GM12872 (cell line): ENCODE data around the gene FAM228B.

ENCODE experiments used
- CTCF ChIP-seq: IDR thresholded peaks from 3 replicates; pipeline ENCODE4 v1.5.1; 2011; ENCODE audit warnings: low read depth, mild to moderate bottlenecking, low read length, moderate library complexity; ENCODE audit not compliant: insufficient read depth

Gene FAM228B

GRCh38 chr2:24077879-24078278 is 45.4 kb upstream of the FAM228B start:
- no peak for TF ChIP-seq CTCF

GRCh38 chr2:24080701-24081100 is 42.6 kb upstream of the FAM228B start:
- TF ChIP-seq CTCF = no peak

- TF ChIP-seq CTCF = no peak
These were observed 40.3 kb upstream of the FAM228B start for GRCh38 chr2:24082787-24083566.

GRCh38 chr2:24083567-24084385 is 39.5 kb upstream of the FAM228B start:
- no peak; the same call in 2 of the 3 replicates for TF ChIP-seq CTCF

DNA sequence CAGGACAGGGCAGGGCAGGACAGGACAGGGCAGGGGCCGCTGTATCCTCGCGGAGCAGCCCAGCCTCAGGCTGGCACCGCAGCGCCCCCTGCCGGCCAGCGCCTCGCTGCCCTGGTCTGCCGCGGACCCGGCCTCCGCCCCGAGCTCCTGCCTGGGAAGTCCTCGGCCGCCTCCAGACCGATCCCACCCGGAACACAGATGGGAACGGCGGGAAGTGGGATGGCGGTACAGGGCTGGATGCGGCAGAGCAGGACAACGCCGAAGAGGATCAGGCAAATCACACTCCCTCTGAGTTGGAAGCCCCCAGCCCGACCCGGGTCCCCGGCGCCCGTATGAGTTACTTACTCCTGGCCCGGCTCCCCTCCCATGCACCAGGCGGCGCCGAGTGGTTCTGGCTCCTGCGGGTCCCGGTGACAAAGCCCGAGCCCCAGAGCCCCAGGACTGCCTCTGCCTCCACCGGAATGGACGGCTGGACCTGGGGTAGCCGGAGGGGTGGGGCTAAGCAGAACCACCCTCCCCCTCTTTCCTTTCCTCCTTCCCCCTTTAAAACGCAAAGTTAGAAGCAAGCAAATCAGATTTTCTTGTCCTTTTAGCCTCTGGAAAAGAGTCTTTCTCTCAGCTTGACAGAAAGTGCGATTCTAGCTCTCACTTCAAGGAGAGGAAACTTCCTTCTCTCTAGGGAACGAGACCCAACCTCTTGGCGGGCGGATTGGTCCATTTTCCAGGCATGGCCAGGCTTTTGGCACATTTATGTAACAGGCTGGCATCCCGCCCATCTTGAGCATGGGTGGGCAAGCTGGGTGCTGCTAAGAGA is 38.7 kb upstream of the FAM228B start, which contains the start of gene TP53I3:
TP53I3 (minus strand) TSS at position 449 of the 814 bp plus-strand sequence. CDS start 508 bp downstream, outside the sequence.
- peak; percentile 88 for TF ChIP-seq CTCF

DNA sequence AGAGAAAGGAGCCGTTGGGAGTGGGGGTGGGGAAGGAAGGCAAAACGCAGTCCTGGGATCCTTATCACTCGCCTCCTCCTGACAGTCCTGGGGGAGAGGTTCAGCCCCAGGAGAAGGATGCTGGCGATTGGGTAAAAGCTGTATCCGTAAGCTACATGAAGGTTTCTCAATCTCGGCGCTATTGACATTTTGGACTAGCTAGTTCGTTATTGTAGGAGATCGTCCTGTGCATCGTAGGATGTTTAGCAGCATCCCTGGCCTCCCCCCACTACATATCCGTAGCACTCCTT is 38.1 kb upstream of the FAM228B start:
- TF ChIP-seq CTCF = no peak

- no peak for TF ChIP-seq CTCF
These were observed 37.0 kb upstream of the FAM228B start for GRCh38 chr2:24086241-24086640.
